ENCODE measurements around the gene RPTOR.

The RPTOR gene

DNA sequence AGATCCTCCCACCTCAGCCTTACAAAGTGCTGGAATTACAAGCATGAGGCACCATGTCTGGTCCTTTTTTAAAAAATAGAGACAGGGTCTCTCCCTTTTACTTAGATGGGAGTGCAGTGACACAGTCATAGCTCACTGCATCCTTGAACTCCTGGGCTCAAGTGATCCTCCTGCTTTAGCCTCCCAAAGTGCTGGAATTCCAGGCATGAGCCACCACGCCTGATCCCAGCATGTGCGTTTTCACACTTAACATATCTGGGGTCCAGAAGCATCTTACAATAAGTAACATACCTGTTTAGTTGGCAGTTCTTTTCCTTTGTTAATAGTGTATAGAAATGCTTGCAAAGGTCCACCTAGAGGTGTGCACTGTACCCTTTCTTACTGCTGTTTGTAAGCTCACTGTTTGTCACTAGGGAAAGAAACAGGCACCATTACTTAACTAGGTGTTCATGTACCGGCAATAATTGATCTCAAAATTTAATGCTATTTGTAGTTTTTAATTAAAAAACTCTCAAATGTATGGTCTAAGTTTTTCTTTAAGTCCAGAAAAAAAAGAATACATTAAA, 221.7 kb downstream of the RPTOR start:
- TF ChIP-seq SPI1 (IDR thresholded peaks at IDR 0.05; ENCODE audit: borderline replicate concordance, low read depth) (no peak), POLR2AphosphoS5 (IDR thresholded peaks at IDR 0.05; ENCODE audit: low read depth) (no peak), CTCF (IDR thresholded peaks at IDR 0.05; ENCODE audit: insufficient read depth, low read length) (no peak), GABPA (IDR thresholded peaks at IDR 0.05; ENCODE audit: low read depth) (no peak)
- TF ChIP-seq, protein P1, sequence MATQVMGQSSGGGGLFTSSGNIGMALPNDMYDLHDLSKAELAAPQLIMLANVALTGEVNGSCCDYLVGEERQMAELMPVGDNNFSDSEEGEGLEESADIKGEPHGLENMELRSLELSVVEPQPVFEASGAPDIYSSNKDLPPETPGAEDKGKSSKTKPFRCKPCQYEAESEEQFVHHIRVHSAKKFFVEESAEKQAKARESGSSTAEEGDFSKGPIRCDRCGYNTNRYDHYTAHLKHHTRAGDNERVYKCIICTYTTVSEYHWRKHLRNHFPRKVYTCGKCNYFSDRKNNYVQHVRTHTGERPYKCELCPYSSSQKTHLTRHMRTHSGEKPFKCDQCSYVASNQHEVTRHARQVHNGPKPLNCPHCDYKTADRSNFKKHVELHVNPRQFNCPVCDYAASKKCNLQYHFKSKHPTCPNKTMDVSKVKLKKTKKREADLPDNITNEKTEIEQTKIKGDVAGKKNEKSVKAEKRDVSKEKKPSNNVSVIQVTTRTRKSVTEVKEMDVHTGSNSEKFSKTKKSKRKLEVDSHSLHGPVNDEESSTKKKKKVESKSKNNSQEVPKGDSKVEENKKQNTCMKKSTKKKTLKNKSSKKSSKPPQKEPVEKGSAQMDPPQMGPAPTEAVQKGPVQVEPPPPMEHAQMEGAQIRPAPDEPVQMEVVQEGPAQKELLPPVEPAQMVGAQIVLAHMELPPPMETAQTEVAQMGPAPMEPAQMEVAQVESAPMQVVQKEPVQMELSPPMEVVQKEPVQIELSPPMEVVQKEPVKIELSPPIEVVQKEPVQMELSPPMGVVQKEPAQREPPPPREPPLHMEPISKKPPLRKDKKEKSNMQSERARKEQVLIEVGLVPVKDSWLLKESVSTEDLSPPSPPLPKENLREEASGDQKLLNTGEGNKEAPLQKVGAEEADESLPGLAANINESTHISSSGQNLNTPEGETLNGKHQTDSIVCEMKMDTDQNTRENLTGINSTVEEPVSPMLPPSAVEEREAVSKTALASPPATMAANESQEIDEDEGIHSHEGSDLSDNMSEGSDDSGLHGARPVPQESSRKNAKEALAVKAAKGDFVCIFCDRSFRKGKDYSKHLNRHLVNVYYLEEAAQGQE (IDR thresholded peaks at IDR 0.05; ENCODE audit: insufficient replicate concordance, low read depth) = no peak
- H3K27ac ChIP-seq (replicated peaks) = peak overlapping the region; percentile 60
- no peak for DNase-seq (ENCODE audit: low read depth in 1 of 2, low spot score in 1 of 2)
- no peaks in the 10 kb centered on the region for H3K27me3 ChIP-seq (ENCODE audit: insufficient read depth, poor library complexity, severe bottlenecking)
- H3K4me3 ChIP-seq (replicated peaks; ENCODE audit: insufficient read depth, low read length) = no peak overlapping the region

DNA sequence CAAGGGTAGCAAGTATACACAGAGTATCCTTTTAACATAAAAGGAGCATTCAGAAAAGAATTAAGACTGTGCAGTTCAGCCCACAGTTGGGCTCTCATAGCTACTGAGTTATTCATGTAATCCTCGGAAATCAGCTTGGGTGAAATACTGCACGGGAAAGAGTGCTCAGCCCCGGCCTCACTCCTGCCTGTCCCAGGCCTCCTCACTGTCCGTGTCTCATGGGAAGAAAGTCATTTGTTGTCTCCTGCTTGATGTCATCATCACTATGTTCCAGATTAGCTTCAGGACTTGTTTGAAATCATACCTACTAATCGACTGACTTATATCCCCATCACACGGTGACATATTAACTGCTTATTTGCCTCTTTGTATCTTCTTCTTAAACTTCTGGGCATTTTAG, 223.8 kb downstream of the RPTOR start:
- DNase-seq (ENCODE audit: low read depth in 1 of 2, low spot score in 1 of 2) = no peak
- TF ChIP-seq POLR2AphosphoS5 (IDR thresholded peaks at IDR 0.05; ENCODE audit: low read depth) = no peak
- Histone ChIP-seq H3K27me3 (ENCODE audit: insufficient read depth, poor library complexity, severe bottlenecking) (no peaks in the 10 kb centered on the region), H3K4me3 (replicated peaks; ENCODE audit: insufficient read depth, low read length) (no peak overlapping the region), H3K27ac (replicated peaks) (no peak overlapping the region)

GRCh38 chr17:80768936-80769335, 224.3 kb downstream of the RPTOR start:
- no peak for TF ChIP-seq POLR2AphosphoS5 (IDR thresholded peaks at IDR 0.05; ENCODE audit: low read depth)
- TF ChIP-seq, protein P1 (IDR thresholded peaks at IDR 0.05; ENCODE audit: insufficient replicate concordance, low read depth) = no peak
- TF ChIP-seq SPI1 (IDR thresholded peaks at IDR 0.05; ENCODE audit: borderline replicate concordance, low read depth) = no peak
- Histone ChIP-seq H3K27ac (replicated peaks) (no peak overlapping the region), H3K27me3 (ENCODE audit: insufficient read depth, poor library complexity, severe bottlenecking) (no peaks in the 10 kb centered on the region), H3K4me3 (replicated peaks; ENCODE audit: insufficient read depth, low read length) (no peak overlapping the region)
- DNase-seq (ENCODE audit: low read depth in 1 of 2, low spot score in 1 of 2) = no peak

DNA sequence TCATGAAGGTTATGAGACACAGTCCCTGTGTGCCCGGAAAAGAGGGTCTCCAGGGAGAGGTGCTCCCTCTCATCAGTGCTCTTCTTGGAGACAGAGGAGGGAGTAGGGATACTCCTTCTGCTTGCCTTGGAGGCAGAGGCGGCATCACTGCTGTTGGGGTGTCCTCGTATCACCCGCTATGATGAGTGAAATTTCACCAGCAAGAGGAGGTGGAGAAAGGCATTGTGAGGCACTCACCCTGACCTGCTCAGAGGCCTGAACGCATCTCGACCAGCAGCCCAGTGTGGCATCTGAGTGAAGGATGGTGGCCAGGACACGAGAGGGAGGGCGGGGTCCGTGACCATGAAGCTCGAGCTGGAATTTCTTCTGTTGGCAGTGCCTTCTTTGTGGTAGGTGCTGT, 224.9 kb downstream of the RPTOR start:
- Histone ChIP-seq H3K4me3 (replicated peaks; ENCODE audit: insufficient read depth, low read length) (no peak overlapping the region), H3K27me3 (ENCODE audit: insufficient read depth, poor library complexity, severe bottlenecking) (no peaks in the 10 kb centered on the region), H3K27ac (replicated peaks) (no peak overlapping the region)
- no peak for DNase-seq (ENCODE audit: low read depth in 1 of 2, low spot score in 1 of 2)
- TF ChIP-seq, protein P1 (IDR thresholded peaks at IDR 0.05; ENCODE audit: insufficient replicate concordance, low read depth) = no peak
- TF ChIP-seq SPI1 (IDR thresholded peaks at IDR 0.05; ENCODE audit: borderline replicate concordance, low read depth) (no peak), GABPA (IDR thresholded peaks at IDR 0.05; ENCODE audit: low read depth) (no peak), POLR2AphosphoS5 (IDR thresholded peaks at IDR 0.05; ENCODE audit: low read depth) (no peak), CTCF (IDR thresholded peaks at IDR 0.05; ENCODE audit: insufficient read depth, low read length) (no peak)
